ENCODE results near the gene LAP3.

Gene LAP3

DNA sequence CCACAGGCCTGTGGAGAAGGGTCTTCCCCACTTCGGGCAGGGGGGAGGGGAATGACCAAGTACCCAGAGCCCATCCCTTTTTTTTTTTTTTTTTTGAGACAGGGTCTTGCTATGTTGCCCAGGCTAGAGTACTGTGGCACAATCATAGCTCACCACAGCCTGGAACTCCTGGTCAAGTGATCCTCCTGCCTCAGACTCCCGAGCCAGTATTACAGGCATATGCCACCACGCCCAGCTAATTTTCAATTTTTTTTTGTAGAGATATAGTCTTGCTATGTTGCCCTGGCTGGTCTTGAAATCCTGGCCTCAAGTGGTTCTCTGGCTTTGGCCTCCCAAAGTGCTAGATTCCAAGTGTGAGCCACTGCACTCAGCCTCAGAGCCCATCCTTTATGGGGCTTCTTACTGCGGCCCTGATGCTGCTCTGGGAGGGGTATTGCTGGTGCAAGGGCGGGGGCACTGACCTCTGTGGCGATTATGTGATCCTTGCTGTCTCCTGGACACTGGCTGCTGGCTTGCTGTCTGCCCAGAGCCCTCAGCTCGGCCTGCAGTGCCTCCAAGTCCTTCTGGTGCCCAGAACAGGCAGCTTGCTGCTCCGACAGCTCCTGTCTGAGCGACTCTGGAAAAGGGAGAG is 70.3 kb downstream of the LAP3 start:
- TF ChIP-seq EZH2 (IDR thresholded peaks at IDR 0.05; ENCODE audit: borderline replicate concordance, low read length): no peak
- TF ChIP-seq, protein P1, sequence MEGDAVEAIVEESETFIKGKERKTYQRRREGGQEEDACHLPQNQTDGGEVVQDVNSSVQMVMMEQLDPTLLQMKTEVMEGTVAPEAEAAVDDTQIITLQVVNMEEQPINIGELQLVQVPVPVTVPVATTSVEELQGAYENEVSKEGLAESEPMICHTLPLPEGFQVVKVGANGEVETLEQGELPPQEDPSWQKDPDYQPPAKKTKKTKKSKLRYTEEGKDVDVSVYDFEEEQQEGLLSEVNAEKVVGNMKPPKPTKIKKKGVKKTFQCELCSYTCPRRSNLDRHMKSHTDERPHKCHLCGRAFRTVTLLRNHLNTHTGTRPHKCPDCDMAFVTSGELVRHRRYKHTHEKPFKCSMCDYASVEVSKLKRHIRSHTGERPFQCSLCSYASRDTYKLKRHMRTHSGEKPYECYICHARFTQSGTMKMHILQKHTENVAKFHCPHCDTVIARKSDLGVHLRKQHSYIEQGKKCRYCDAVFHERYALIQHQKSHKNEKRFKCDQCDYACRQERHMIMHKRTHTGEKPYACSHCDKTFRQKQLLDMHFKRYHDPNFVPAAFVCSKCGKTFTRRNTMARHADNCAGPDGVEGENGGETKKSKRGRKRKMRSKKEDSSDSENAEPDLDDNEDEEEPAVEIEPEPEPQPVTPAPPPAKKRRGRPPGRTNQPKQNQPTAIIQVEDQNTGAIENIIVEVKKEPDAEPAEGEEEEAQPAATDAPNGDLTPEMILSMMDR (IDR thresholded peaks at IDR 0.05; ENCODE audit: low read length): no peak
- H3K79me2 ChIP-seq (ENCODE audit: insufficient read depth, low read length): no peaks in the 10 kb centered on the region
- H3K4me2 ChIP-seq (ENCODE audit: low read length): no peak overlapping the region
- H3K9me3 ChIP-seq (ENCODE audit: low read length): no peaks in the 10 kb centered on the region
- no peaks in the 10 kb centered on the region for H3K4me1 ChIP-seq (ENCODE audit: insufficient read depth, low read length, severe bottlenecking)
- no peaks in the 10 kb centered on the region for H3K36me3 ChIP-seq (ENCODE audit: insufficient read depth, low read length)
- H3K27me3 ChIP-seq (ENCODE audit: insufficient read depth, low read length): no peaks in the 10 kb centered on the region
- no peaks in the 10 kb centered on the region for H4K20me1 ChIP-seq (ENCODE audit: insufficient read depth, low read length)
- H3K27ac ChIP-seq (ENCODE audit: low read depth, low read length, poor library complexity, severe bottlenecking): no peak overlapping the region
- H3K9me2 ChIP-seq (ENCODE audit: low read depth, low read length): no peaks in the 10 kb centered on the region
- H3K9ac ChIP-seq (ENCODE audit: low read length): no peak overlapping the region
- no peak overlapping the region for H2AFZ ChIP-seq (ENCODE audit: low read length)
- no peaks in the 10 kb centered on the region for H3F3A ChIP-seq (ENCODE audit: insufficient read depth, low read length)
- H3K4me3 ChIP-seq (ENCODE audit: low read depth, low read length, poor library complexity, severe bottlenecking): no peak overlapping the region

DNA sequence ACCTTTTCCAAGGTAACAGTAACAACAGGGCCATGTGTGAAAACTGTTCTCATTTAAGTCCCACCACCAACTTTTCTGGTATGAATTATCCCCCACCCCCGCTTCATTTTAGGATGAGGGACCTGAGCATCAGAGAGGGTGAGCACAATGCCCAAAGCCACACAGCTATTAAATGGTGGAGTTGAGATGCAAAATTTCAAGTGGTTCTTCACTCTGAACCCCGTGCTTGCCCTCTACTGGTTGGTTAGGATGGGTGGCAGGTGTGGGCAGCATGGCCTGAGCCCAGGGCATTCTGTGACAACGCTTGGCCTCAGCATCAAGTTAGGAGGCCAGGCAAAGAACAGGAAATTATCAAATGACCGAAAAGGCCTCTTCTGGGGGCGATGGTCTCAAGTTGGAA is 70.9 kb downstream of the LAP3 start:
- Histone ChIP-seq H3K36me3 (ENCODE audit: insufficient read depth, low read length) (no peaks in the 10 kb centered on the region), H3K9me2 (ENCODE audit: low read depth, low read length) (no peaks in the 10 kb centered on the region), H3K4me1 (ENCODE audit: insufficient read depth, low read length, severe bottlenecking) (no peaks in the 10 kb centered on the region), H3K4me2 (ENCODE audit: low read length) (no peak overlapping the region), H3K79me2 (ENCODE audit: insufficient read depth, low read length) (no peaks in the 10 kb centered on the region), H3F3A (ENCODE audit: insufficient read depth, low read length) (no peaks in the 10 kb centered on the region), H3K27me3 (ENCODE audit: insufficient read depth, low read length) (no peaks in the 10 kb centered on the region), H3K9ac (ENCODE audit: low read length) (no peak overlapping the region), H3K9me3 (ENCODE audit: low read length) (no peaks in the 10 kb centered on the region), H2AFZ (ENCODE audit: low read length) (no peak overlapping the region), H4K20me1 (ENCODE audit: insufficient read depth, low read length) (no peaks in the 10 kb centered on the region), H3K27ac (ENCODE audit: low read depth, low read length, poor library complexity, severe bottlenecking) (no peak overlapping the region), H3K4me3 (ENCODE audit: low read depth, low read length, poor library complexity, severe bottlenecking) (no peak overlapping the region)
- TF ChIP-seq, protein P1 (IDR thresholded peaks at IDR 0.05; ENCODE audit: low read length): no peak
- no peak for TF ChIP-seq EZH2 (IDR thresholded peaks at IDR 0.05; ENCODE audit: borderline replicate concordance, low read length)

DNA sequence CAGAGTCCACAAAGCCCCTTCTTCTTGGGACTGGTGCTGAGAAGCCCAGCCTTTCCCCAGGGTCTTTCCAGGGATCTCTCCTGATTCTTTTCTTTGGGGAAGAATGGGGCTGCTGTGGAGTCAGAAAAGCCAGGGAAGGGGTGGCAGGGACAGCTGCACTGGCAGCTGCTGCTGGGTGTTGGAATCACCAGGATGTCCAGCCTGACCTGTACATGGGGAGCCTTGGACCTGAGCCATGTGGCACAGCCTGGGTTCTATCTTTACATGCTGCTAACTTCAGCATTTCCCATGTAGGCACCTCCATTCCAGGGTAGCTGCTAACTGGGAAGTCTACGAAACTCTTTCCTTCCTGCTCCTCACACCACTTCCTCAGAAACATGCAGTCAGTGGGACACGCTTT is 73.4 kb downstream of the LAP3 start:
- H2AFZ ChIP-seq (ENCODE audit: low read length): no peak overlapping the region
- no peaks in the 10 kb centered on the region for H3K4me1 ChIP-seq (ENCODE audit: insufficient read depth, low read length, severe bottlenecking)
- H4K20me1 ChIP-seq (ENCODE audit: insufficient read depth, low read length): no peaks in the 10 kb centered on the region
- no peaks in the 10 kb centered on the region for H3K9me3 ChIP-seq (ENCODE audit: low read length)
- no peaks in the 10 kb centered on the region for H3K36me3 ChIP-seq (ENCODE audit: insufficient read depth, low read length)
- TF ChIP-seq EZH2 (IDR thresholded peaks at IDR 0.05; ENCODE audit: borderline replicate concordance, low read length): no peak
- TF ChIP-seq, protein P1 (IDR thresholded peaks at IDR 0.05; ENCODE audit: low read length): no peak
- H3K9ac ChIP-seq (ENCODE audit: low read length): no peak overlapping the region
- no peaks in the 10 kb centered on the region for H3K27me3 ChIP-seq (ENCODE audit: insufficient read depth, low read length)
- no peaks in the 10 kb centered on the region for H3K9me2 ChIP-seq (ENCODE audit: low read depth, low read length)
- no peak overlapping the region for H3K4me3 ChIP-seq (ENCODE audit: low read depth, low read length, poor library complexity, severe bottlenecking)
- H3K4me2 ChIP-seq (ENCODE audit: low read length): no peak overlapping the region
- H3F3A ChIP-seq (ENCODE audit: insufficient read depth, low read length): no peaks in the 10 kb centered on the region
- H3K79me2 ChIP-seq (ENCODE audit: insufficient read depth, low read length): no peaks in the 10 kb centered on the region
- no peak overlapping the region for H3K27ac ChIP-seq (ENCODE audit: low read depth, low read length, poor library complexity, severe bottlenecking)

All from OCI-LY1 (cell line).